Colonic mucosa (tissue), 4 donors: ENCODE results near the gene MAP2K3. TPM values are rescaled to one million over a fixed set of nuclear protein-coding genes. Genes with fewer than 3 reads are reported as not detected.
A peak's percentile ranks its signal among the peaks of the same experiment; 100 is the strongest.
"Not testable (repeated sequence)": the region's sequence is repeated elsewhere in the genome, so short reads cannot be mapped to it uniquely, and the experiment has no call there.

Source experiments
- DNase-seq: peaks from one replicate; pipeline ENCODE4 v3.0.0-alpha.2; 2020
- H3K27ac ChIP-seq: fragments of 200-600 bp; one replicate; pipeline ENCODE4 v1.8.0; 2021
- H3K27me3 ChIP-seq: fragments of 200-600 bp; one replicate; pipeline ENCODE4 v1.8.0; 2021
- H3K36me3 ChIP-seq: fragments of 200-600 bp; one replicate; pipeline ENCODE4 v1.8.0; 2021
- H3K4me1 ChIP-seq: fragments of 200-600 bp; one replicate; pipeline ENCODE4 v1.8.0; 2021; ENCODE audit warnings: mild to moderate bottlenecking
- H3K4me3 ChIP-seq: fragments of 200-600 bp; one replicate; pipeline ENCODE4 v1.8.0; 2021
- H3K9ac ChIP-seq, 2 donors: one replicate each; pipeline ENCODE4 v1.7.0; 2013; ENCODE audit warnings: control low read depth in 2 of 2, low read depth in 2 of 2, low read length in 2 of 2
- H3K9me3 ChIP-seq: fragments of 200-600 bp; one replicate; pipeline ENCODE4 v1.8.0; 2021
- CTCF ChIP-seq: fragments of 200-600 bp; IDR thresholded peaks from one replicate; pipeline ENCODE4 v1.8.0; 2022; ENCODE audit warnings: antibody characterized with exemption, mild to moderate bottlenecking
- intact Hi-C: fragments of 100-400 bp; cut with DNase I; formaldehyde crosslinking; loops from one replicate; pipeline ENCODE4 v1.14.1; 2022
- total RNA-seq, 2 donors: library from RNA; stranded (reverse); fragmentation: NEBNext Ultra II Directional in 1 of 2; extraction: Animal tissue kit (Norgen Biotek cat#: 25700) in 1 of 2; gene quantifications; one replicate each; pipeline ENCODE4 v1.2.1, GENCODE V29; 2021
- donor health status: healthy.
- donor health status: DM: no; HTN: no; CAD: no.
- donor health status: DM: no; HTN: no; CAD: no.

MAP2K3 gene
- total RNA-seq, 2 donors from 2014 or later: 64.5 to 67.1 TPM

GRCh38 chr17:21308931-21309381 is 24.4 kb downstream of the MAP2K3 start:
- not testable (repeated sequence) for H3K9ac ChIP-seq, H3K27me3 ChIP-seq
- H3K36me3 ChIP-seq: peaks cover 10% of the 10 kb centered on the region

GRCh38 chr17:21310061-21310765 is 25.7 kb downstream of the MAP2K3 start:
- H3K36me3 ChIP-seq, H3K4me1 ChIP-seq, intact Hi-C loops, H3K9me3 ChIP-seq, H3K27ac ChIP-seq, DNase-seq, H3K9ac ChIP-seq, H3K4me3 ChIP-seq, H3K27me3 ChIP-seq: not testable (repeated sequence)

More at GRCh38 chr17:21308931-21309381, 24.4 kb downstream of the MAP2K3 start:
- H3K27ac ChIP-seq, intact Hi-C loops, H3K4me1 ChIP-seq, H3K9me3 ChIP-seq, DNase-seq, H3K4me3 ChIP-seq: not testable (repeated sequence)

DNA sequence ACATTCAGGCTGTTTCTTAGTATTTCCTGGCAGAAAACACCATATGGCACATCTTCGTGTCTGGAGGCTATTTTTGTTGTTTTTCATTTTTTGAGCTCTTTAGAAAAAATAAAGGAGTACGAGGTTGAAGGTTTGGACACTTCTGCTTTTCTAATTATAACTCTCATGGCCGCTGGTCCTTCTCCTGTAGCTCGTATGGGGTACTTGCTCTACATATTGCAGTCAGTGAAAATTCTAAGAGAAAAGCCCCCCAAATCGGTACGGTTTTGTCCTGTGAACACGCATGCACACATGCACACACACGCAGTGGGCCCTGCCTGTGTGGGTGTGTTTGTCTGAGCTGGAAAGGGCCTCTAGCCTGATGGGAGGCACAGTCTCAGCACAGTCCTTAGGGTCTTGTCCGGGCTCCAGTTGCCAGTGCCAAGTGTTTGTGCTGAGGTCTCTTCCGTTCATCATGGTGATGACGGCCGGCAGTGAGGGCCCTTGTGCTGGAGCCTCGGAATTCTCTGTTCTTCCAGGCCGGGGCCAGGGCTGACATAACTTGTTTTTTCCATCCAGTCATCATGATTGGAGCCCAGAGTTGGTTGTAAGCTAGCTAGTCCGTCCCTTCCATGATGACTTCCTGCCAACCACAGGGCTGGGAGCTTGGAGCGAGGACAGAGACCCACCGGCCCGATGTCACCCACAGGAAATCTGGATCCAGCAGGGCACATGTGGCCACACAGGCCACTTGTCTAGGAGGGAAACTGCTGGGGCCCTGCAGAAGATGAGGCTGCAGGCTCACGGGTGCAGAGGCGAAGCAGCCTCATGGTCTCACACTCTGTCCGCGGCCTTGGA is 26.5 kb downstream of the MAP2K3 start:
- H3K27me3 ChIP-seq, H3K9me3 ChIP-seq, H3K4me1 ChIP-seq, H3K9ac ChIP-seq, intact Hi-C loops, H3K36me3 ChIP-seq, H3K4me3 ChIP-seq, H3K27ac ChIP-seq: not testable (repeated sequence)
- peak; percentile 13 for DNase-seq

DNA sequence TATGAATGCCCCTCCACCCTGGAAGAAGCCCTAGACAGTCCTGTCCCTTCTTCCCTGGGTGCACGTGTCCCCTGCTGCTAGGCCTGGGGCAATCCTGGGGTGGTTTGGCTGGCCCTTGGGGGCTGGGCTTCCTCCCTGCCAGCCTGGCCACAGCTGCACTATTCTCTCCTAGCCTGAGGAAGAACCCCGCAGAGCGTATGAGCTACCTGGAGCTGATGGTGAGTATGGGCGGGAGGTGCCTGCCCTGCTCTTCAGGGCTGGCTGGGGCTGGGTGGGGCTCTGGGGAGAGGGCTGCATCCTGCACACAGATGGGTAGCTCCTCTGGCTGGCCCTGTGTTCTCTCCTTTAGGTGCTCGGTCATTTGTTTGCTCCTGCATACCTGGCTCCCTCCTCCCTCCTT is 28.8 kb downstream of the MAP2K3 start:
- H3K9me3 ChIP-seq: no peaks in the 10 kb centered on the region
- TF ChIP-seq CTCF: no peak
- no peak overlapping the region for H3K9ac ChIP-seq
- H3K4me1 ChIP-seq: peaks cover 3% of the 10 kb centered on the region
- H3K36me3 ChIP-seq: peaks cover 8% of the 10 kb centered on the region
- H3K27me3 ChIP-seq: no peaks in the 10 kb centered on the region
- intact Hi-C loops: no loop called here
- no peak overlapping the region for H3K4me3 ChIP-seq
- peak; percentile 15 for DNase-seq
- H3K27ac ChIP-seq: no peak overlapping the region

- intact Hi-C loops, H3K36me3 ChIP-seq, H3K9ac ChIP-seq, H3K27me3 ChIP-seq, H3K4me3 ChIP-seq, DNase-seq, H3K4me1 ChIP-seq, H3K27ac ChIP-seq, H3K9me3 ChIP-seq: not testable (repeated sequence)
Observed at GRCh38 chr17:21313761-21314160, 29.2 kb downstream of the MAP2K3 start.

GRCh38 chr17:21314261-21314664 is 29.8 kb downstream of the MAP2K3 start:
- H3K4me3 ChIP-seq, H3K36me3 ChIP-seq, H3K4me1 ChIP-seq, H3K9ac ChIP-seq, H3K9me3 ChIP-seq, H3K27me3 ChIP-seq, intact Hi-C loops, H3K27ac ChIP-seq: not testable (repeated sequence)
- peak; percentile 43 for DNase-seq

DNA sequence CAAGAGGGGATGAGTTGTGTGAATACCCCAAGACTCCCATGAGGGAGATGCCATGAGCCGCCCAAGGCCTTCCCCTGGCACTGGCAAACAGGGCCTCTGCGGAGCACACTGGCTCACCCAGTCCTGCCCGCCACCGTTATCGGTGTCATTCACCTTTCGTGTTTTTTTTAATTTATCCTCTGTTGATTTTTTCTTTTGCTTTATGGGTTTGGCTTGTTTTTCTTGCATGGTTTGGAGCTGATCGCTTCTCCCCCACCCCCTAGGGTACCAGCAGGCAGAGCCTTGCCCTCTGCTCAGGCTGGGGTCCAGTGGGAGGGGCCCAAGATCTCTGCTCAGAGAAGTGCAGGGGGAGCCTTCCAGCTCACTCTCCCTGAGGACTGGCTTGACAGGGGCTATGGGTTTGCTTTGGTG is 30.2 kb downstream of the MAP2K3 start:
- intact Hi-C loops, H3K36me3 ChIP-seq: not testable (repeated sequence)

DNA sequence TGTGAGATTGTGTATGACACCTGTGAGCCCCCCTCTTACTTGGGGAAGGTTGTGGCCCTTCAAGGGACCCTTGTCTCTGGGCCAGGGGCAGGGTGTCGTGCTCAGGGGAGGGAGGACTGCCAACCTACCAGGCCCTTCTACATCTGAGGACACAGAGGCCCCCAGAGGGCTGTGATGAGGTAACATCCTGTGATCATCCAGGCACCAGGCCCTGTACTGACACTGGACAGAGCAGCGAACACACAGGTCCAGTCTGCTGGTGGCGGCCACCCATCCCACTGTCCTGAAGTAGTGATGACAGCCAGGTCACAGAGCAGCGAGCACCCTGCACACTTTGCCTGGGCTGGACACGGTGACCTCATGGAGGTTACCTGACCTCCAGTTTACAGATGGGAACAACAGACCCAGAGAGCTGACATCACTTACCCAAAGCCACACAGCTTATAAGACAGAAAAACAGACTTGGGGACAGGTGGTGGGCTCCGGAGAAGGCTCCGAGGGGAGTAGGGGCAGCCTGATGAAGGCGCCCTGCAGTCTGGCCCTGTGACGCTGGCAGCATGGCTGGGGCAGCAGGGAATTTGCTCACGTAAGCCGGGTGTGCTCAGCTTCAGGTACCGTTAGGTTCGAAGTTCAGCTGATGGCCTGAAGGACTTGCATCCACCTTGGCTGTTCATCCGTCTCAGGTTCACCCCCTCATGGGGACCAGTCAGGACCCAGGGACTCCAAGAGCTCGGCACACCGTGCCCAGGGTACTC is 30.9 kb downstream of the MAP2K3 start:
- DNase-seq, intact Hi-C loops, H3K27me3 ChIP-seq, H3K4me3 ChIP-seq, H3K9ac ChIP-seq, H3K27ac ChIP-seq, H3K9me3 ChIP-seq, H3K36me3 ChIP-seq, H3K4me1 ChIP-seq: not testable (repeated sequence)

More for the DNA sequence above, 30.2 kb downstream of the MAP2K3 start:
- H3K27ac ChIP-seq, H3K4me3 ChIP-seq, H3K9me3 ChIP-seq, DNase-seq, H3K4me1 ChIP-seq, H3K27me3 ChIP-seq, H3K9ac ChIP-seq: not testable (repeated sequence)

GRCh38 chr17:21316212-21316886 is 31.8 kb downstream of the MAP2K3 start:
- not testable (repeated sequence) for DNase-seq, H3K27ac ChIP-seq, H3K9ac ChIP-seq

GRCh38 chr17:21316887-21317500 is 32.5 kb downstream of the MAP2K3 start:
- H3K4me3 ChIP-seq, H3K27me3 ChIP-seq, H3K9me3 ChIP-seq, H3K4me1 ChIP-seq, H3K27ac ChIP-seq, H3K9ac ChIP-seq, intact Hi-C loops, H3K36me3 ChIP-seq, DNase-seq: not testable (repeated sequence)

More at GRCh38 chr17:21316212-21316886, 31.8 kb downstream of the MAP2K3 start:
- intact Hi-C loops, H3K9me3 ChIP-seq, H3K4me1 ChIP-seq, H3K4me3 ChIP-seq, H3K36me3 ChIP-seq, H3K27me3 ChIP-seq: not testable (repeated sequence)

DNA sequence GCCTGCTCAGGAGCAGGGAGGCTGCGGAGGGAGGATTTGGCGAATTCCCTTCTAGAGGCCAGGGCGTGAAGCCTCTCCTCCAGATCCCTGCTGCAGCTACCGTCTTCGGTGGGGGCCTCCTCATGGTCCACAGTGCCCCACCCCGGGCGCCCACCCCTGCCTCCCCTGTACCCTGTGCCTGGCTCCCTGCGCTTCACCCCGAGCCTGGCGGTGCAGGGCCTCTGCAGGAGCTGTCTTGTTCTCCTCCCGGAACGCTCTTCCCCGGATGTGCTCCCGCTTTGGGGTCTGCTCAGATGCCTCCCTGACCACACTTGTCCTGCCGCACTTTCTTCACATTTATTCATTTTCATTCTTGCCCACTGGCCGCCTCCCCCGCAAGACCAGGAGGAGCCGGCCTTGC is 33.3 kb downstream of the MAP2K3 start:
- H3K4me1 ChIP-seq, H3K27me3 ChIP-seq, H3K4me3 ChIP-seq, H3K9ac ChIP-seq, H3K36me3 ChIP-seq, DNase-seq, H3K27ac ChIP-seq, H3K9me3 ChIP-seq, intact Hi-C loops: not testable (repeated sequence)
